Kidney (tissue), 14 donors: ENCODE measurements around the gene OR2A2. TPM values are rescaled to one million over a fixed set of nuclear protein-coding genes. Genes with fewer than 3 reads are reported as not detected.

Experiments
- DNase-seq, 5 donors: peaks; one replicate each; pipeline ENCODE4 v3.0.0-alpha.2; 2013 to 2020
- FAIRE-seq: peaks from 2 replicates; lab custom pipeline; 2012; peaks lifted over from hg19 to GRCh38; lab: Jason Lieb, UNC
- H3K27ac ChIP-seq, 2 donors: one replicate each; pipeline ENCODE4 v1.7.0; 2013; ENCODE audit warnings: low read depth in 2 of 2, low read length in 2 of 2, inconsistent platforms in 1 of 2
- H3K27me3 ChIP-seq: one replicate; pipeline ENCODE4 v1.7.1; 2013; ENCODE audit warnings: low read length, inconsistent platforms; ENCODE audit not compliant: control insufficient read depth, insufficient read depth
- H3K36me3 ChIP-seq, 3 donors: one replicate each; pipeline versions ENCODE4 v1.7.0 to v1.7.1; 2013; ENCODE audit warnings: low read length in 3 of 3, control low read depth in 1 of 3, inconsistent platforms in 1 of 3; ENCODE audit not compliant: insufficient read depth in 3 of 3, control insufficient read depth in 2 of 3
- H3K4me1 ChIP-seq, 3 donors: one replicate each; pipeline versions ENCODE4 v1.7.0 to v1.7.1; 2013; ENCODE audit warnings: low read length in 3 of 3, inconsistent platforms in 1 of 3, low read depth in 1 of 3; ENCODE audit not compliant: control insufficient read depth in 2 of 3, insufficient read depth in 2 of 3
- H3K4me3 ChIP-seq, 3 donors: one replicate each; pipeline versions ENCODE4 v1.7.0 to v1.8.1; 2013; ENCODE audit warnings: low read length in 3 of 3, control low read depth in 1 of 3, inconsistent platforms in 1 of 3
- H3K9ac ChIP-seq, 3 donors: one replicate each; pipeline versions ENCODE4 v1.7.0 to v1.7.1; 2013; ENCODE audit warnings: low read length in 3 of 3, control low read depth in 1 of 3, inconsistent platforms in 1 of 3
- H3K9me3 ChIP-seq, 3 donors: one replicate each; pipeline versions ENCODE4 v1.7.0 to v1.7.1; 2013; ENCODE audit warnings: low read length in 3 of 3, control low read depth in 1 of 3, inconsistent platforms in 1 of 3; ENCODE audit not compliant: control insufficient read depth in 2 of 3, insufficient read depth in 1 of 3
- intact Hi-C: fragments of 100-400 bp; cut with DNase I; formaldehyde crosslinking; loops from one replicate; pipeline ENCODE4 v1.11.1; 2022
- polyA plus RNA-seq: library from polyadenylated mRNA; stranded (reverse); fragments of 350-450 nt; fragmentation: Illumina TruSeq; extraction: RNeasy Lipid Tissue Mini Kit (QIAGEN cat#74804); gene quantifications from one replicate; pipeline ENCODE4 v1.2.3, GENCODE V29; 2014; ENCODE audit warnings: low read depth, low replicate concordance; ENCODE audit not compliant: insufficient read depth
- total RNA-seq: library from RNA; stranded (reverse); fragmentation: NEBNext Ultra II Directional; extraction: Animal tissue kit (Norgen Biotek cat#: 25700); gene quantifications from one replicate; pipeline ENCODE4 v1.2.1, GENCODE V29; 2021
- TF ChIP-seq, protein P1 (sequence below): IDR thresholded peaks from 3 replicates; pipeline ENCODE4 v1.5.1; 2012; ENCODE audit warnings: mild to moderate bottlenecking, moderate library complexity, borderline replicate concordance; ENCODE audit not compliant: insufficient read depth; ENCODE audit errors: extremely low read depth
- donor health status: control.
- donor health status: control.
- donor health status: control.
- donor health status: control.
- donor health status: control.
- donor health status: DM: yes; HTN: yes; CAD: no.
- donor health status: Normal renal cell carcinoma (clear cell type).

Gene OR2A2
- total and polyA plus RNA-seq, 2 donors from 2014 or later, result not detected

DNA sequence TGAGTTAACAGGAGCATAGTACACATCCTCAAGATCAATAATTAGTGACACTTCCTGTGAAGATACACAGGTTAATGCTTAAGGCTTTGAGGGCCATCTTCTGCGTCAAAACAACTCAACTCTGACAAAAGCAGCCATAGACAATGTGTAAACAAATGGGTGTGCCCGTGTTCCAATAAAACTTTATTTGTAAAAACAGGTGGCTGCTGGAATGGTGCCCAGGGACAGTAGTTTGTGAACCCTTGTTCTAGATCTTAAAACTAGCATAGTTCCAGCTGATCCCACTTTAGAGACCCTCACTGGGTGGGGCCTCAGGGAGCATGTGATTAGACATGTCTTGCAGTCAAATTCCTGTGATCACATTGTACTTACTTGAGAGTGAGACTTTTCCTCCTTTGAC lies 21.3 kb downstream of the OR2A2 start:
- intact Hi-C loops, result no loop called here

DNA sequence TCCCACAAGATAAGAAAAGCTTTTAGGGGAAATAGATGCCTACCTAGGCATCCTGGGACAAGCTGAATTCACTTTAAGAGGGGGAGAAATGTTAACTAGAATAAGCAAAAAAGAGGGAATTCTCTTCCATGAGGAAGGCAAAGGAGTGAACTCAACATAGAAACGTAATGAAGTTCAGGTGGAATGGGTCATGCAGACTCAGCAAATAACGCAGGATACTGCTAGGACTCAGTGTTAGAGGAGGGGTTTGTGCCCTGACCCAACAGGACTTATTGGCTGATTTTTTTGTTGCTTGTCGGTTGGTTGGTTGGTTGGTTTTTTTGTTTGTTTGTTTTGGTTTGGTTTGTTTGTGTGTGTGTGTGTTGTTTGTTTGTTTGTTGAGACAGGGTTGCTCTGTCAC lies 22.9 kb downstream of the OR2A2 start:
- no peaks in the 10 kb centered on the region for H3K9me3 ChIP-seq
- no peak overlapping the region for H3K9ac ChIP-seq
- no peaks in the 10 kb centered on the region for H3K27me3 ChIP-seq
- no peak overlapping the region for H3K27ac ChIP-seq
- FAIRE-seq (no peak), DNase-seq (no peak)
- H3K4me3 ChIP-seq, result no peak overlapping the region
- no peaks in the 10 kb centered on the region for H3K4me1 ChIP-seq
- no peaks in the 10 kb centered on the region for H3K36me3 ChIP-seq
- intact Hi-C loops, result no loop called here
- TF ChIP-seq, protein P1, sequence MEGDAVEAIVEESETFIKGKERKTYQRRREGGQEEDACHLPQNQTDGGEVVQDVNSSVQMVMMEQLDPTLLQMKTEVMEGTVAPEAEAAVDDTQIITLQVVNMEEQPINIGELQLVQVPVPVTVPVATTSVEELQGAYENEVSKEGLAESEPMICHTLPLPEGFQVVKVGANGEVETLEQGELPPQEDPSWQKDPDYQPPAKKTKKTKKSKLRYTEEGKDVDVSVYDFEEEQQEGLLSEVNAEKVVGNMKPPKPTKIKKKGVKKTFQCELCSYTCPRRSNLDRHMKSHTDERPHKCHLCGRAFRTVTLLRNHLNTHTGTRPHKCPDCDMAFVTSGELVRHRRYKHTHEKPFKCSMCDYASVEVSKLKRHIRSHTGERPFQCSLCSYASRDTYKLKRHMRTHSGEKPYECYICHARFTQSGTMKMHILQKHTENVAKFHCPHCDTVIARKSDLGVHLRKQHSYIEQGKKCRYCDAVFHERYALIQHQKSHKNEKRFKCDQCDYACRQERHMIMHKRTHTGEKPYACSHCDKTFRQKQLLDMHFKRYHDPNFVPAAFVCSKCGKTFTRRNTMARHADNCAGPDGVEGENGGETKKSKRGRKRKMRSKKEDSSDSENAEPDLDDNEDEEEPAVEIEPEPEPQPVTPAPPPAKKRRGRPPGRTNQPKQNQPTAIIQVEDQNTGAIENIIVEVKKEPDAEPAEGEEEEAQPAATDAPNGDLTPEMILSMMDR, result no peak

More for the DNA sequence above, 21.3 kb downstream of the OR2A2 start:
- DNase-seq (no peak), FAIRE-seq (no peak)
- TF ChIP-seq, protein P1, result no peak
- Histone ChIP-seq H3K9me3 (no peaks in the 10 kb centered on the region), H3K9ac (no peak overlapping the region), H3K4me3 (no peak overlapping the region), H3K27ac (no peak overlapping the region), H3K27me3 (no peaks in the 10 kb centered on the region), H3K36me3 (no peaks in the 10 kb centered on the region), H3K4me1 (no peaks in the 10 kb centered on the region)

DNA sequence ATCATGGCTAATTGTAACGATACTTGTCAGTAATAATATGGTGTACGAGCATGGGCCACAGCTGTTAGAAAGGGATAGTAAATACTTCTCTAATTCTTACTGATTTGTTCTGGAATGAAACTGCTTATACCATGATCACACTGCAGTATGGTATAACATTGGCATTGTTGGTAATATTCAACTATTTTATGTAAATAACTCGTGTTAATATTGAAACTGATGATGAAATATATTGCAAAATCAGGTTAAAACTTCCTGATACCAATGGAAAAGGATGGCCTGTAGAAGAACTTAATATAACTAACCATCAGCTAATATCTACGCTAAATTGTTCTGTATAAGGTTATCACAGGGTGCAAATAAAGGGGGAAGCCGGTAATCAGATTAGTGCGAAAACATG lies 23.9 kb downstream of the OR2A2 start:
- Histone ChIP-seq H3K4me3 (no peak overlapping the region), H3K36me3 (no peaks in the 10 kb centered on the region), H3K27ac (no peak overlapping the region), H3K27me3 (no peaks in the 10 kb centered on the region), H3K9me3 (no peaks in the 10 kb centered on the region), H3K4me1 (no peaks in the 10 kb centered on the region), H3K9ac (no peak overlapping the region)
- no peak for DNase-seq
- TF ChIP-seq, protein P1, result no peak
- intact Hi-C loops, result no loop called here
- no peak for FAIRE-seq

DNA sequence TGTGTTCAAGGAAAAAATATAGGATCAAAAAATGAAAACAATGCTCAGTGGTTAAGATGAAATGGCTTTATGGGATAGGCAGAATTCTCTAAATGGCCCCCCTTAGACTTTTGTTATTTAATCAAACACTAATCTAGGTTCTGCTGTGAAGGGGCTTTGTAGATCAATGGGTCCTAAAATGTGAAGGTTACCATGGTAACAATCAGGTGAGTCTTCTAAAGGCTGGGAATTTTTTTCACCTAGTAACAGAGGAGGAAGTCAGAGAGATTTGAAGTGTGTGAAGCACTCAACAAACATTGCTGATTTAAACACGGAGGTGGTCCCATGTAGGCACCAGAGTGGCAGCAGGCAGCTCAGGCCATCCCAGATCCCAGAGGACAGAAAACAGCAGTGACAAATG lies 24.7 kb downstream of the OR2A2 start:
- FAIRE-seq (no peak), DNase-seq (no peak)
- no peaks in the 10 kb centered on the region for H3K9me3 ChIP-seq
- intact Hi-C loops, result no loop called here
- TF ChIP-seq, protein P1, result no peak
- H3K4me1 ChIP-seq, result no peaks in the 10 kb centered on the region
- H3K27ac ChIP-seq, result no peak overlapping the region
- H3K36me3 ChIP-seq, result no peaks in the 10 kb centered on the region
- H3K4me3 ChIP-seq, result no peak overlapping the region
- H3K9ac ChIP-seq, result no peak overlapping the region
- no peaks in the 10 kb centered on the region for H3K27me3 ChIP-seq
